HT-29 (cell line): ENCODE results near the gene FOXP3. TPM values are rescaled to one million over a fixed set of nuclear protein-coding genes. Genes with fewer than 3 reads are reported as not detected.

Experiments
- DNase-seq: peaks from one replicate; pipeline ENCODE4 v3.0.0-alpha.2; 2015; ENCODE audit warnings: low spot score
- total RNA-seq: library from RNA; depleted of rRNA; stranded (reverse); fragments of >200 nt; shearing (Covaris generic); gene quantifications from 2 replicates; pipeline ENCODE4 v1.2.3, GENCODE V29; 2014

The FOXP3 gene
- total RNA-seq, 1 experiment from 2014 or later: not detected

DNA sequence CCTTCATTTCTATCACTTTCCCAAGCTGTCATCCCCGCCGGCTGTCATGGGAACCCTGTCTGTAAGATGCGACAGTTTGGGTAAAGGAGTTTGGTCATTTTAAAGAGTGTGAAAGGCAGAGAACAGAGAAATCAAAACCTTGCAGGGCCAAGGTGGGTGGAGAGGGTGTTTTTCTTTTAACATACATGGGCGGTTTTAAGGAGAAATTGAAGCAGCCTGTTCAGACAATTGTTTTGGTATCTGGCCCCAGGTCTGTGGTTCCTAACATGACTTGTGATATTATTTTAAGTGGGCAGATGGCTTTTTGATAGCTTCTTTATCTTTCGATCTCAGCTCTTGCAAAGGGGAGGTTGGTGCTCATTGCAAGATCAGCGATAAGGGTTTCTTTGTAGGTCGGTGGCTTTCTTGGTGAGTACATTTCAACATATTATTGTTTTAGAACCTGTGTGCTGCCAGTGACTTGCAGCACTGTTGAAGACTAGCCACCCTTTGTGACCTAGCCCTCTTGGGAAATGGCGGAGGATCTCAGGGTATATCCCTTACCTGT lies 8.7 kb upstream of the FOXP3 start:
- DNase-seq: no peak

GRCh38 chrX:49272421-49272820 lies 7.9 kb upstream of the FOXP3 start:
- no peak for DNase-seq

DNA sequence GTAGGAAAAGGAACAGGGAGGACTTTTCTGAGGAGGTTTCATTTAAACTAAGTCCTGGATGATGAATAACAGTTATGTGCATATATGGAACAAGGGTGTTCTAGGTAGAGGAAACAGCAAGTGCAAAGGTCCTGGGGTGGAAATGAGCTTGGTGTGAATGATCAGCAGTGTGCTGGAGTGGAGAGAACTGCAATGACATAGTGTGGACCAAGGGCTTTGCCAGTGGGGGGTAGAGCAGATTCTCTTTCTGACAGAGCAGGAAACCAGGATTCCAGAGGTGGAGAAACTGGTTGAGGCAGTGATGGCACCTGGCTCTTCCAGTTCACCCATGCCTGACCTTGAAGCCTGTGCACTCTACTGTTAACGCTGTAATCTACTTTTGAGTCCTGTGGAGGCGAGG lies 6.8 kb upstream of the FOXP3 start:
- DNase-seq: peak; percentile 11

DNA sequence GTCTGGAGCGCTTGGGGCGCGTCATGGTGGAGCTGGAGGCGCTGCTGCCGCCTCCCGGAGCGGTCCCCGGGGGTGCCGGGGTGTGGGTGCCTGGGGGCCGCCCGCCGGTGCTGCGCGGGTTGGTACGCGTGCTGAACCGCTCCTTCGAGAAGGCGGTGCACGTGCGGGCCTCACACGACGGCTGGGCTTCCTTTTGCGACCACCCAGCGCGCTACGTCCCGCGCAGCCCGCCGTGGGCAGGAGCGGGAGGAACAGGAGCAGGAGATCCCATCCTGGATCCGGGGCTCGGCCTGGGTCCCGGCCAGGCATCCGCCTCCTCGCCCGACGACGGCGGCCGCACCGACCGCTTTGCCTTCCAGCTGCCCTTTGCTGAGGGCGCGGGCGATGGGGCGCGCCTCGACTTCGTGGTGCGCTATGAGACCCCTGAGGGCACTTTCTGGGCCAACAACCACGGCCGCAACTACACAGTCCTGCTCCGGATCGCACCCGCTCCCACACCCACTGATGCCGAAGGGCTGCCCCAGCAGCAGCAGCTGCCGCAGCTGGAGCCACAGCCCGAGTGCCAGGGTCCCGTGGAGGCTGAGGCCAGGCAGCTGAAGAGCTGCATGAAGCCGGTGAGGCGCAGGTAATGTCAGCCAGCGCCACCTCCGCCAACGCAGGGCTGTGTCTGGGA lies 5.9 kb upstream of the FOXP3 start:
- no peak for DNase-seq

GRCh38 chrX:49269767-49270248 lies 5.3 kb upstream of the FOXP3 start, which contains the start of gene PPP1R3F:
PPP1R3F (plus strand) TSS chrX:49269793; CDS start chrX:49269870, 77 bp downstream.
- no peak for DNase-seq

GRCh38 chrX:49269010-49269766 lies 4.7 kb upstream of the FOXP3 start:
- DNase-seq: peak; percentile 97

GRCh38 chrX:49268702-49269009 lies 4.1 kb upstream of the FOXP3 start:
- DNase-seq: no peak

DNA sequence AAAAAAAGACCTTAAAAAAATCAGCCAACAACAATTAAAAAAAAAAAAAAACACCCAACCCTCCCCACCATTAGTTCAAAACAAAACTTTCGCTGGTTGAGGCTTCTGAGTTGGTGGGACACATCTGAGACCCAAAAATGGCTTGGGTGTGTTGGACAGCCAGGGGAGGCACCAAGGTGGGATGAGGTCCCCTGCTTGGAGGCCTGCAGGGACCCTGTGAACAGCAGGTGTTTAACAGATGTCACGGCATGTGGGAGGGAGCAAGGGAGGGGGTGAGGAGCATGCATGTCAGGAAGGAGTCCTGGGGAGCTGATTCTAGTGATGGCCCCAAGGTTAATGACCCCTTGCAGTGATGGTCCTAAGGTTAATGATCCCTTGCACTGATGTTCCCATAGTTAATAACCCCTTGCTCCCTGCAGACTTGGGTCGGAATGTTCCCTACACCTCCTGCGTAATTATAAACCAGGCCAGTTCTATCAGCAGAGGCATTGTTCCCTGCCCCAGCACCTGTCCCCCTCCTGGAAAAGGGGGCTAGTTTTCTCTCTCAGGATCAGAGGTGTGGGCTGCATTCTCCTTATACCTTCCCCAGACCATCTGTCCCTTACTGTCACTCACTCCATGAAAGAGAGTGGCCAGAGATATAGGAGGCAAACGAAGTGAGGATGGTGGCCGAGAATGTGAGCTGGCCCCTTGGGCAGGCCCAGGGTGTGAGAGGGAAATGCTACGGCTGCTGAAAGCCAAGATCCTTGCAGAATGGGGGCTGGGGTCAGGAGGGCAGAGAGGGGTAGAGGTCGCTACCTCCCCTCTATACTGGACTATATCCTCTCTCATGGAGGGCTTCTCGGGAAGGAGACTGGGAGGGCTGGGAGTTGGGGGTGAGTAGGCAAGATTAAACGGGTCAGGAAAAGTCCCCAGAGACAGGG lies 2.3 kb upstream of the FOXP3 start:
- DNase-seq: no peak

DNA sequence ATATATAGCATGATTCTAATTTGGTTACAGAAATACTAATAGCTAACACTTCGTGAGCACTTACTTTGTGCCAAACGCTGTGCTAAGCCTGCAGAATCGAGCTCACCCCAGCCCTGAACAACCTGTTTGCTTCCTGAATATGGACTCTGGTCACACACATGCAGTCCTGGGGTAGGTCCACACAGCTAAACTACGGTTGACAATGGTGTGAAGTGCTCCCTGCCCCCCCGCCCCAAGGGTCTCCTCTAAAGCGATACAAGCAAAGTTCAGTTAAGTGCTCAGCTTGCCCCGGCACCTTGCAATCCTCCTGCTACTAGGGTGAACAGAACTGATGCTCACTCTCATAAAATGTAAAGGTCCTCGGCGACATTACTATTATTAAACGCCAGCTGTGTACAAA lies 879 bp downstream of the FOXP3 start:
- DNase-seq: no peak

GRCh38 chrX:49262603-49263002 lies 1.9 kb downstream of the FOXP3 start:
- no peak for DNase-seq

DNA sequence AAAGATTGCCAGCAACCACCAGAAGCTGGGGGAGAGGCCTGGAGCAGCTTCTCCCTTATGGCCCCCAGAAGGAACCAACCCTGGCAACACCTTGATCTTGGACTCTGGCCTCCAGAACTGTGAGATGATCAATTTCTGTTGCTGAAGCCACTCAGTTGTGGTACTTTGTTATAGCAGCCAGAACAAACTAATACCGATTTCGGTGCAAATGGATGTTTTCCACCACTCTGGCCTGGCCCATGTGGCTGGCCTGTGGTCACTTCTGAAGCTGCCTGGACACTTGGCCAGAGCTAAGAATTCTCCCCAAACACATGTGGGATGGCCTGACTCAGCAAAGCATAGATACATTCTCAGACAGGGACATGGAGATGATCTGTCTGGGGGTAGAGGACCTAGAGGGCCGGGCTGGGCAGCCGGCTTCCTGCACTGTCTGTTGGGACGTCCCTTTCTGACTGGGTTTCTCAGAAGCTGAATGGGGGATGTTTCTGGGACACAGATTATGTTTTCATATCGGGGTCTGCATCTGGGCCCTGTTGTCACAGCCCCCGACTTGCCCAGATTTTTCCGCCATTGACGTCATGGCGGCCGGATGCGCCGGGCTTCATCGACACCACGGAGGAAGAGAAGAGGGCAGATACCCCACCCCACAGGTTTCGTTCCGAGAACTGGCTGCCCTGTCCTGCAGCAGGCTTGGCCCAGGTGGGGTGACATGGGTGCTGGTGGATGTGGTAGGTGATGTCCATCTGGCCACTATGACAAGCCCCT lies 4.1 kb downstream of the FOXP3 start:
- no peak for DNase-seq

DNA sequence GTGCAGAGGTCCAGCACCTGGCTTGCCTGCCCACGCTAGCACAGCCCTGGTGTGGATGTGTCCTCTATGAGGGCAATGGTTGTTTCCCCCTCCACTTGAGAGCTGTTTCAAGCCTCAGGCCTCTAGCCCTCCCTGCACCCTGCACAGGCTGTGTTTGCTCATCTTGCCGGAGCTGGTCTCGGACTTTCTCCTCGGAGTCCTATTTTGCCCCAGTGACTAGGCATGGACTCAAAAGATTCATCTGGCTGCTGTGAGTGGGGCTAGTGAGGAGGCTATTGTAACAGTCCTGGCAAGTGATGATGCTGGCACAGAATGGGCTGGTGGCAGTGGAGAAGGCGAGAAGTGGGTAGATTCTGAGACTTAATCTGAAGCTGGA lies 5.8 kb downstream of the FOXP3 start:
- DNase-seq: no peak

DNA sequence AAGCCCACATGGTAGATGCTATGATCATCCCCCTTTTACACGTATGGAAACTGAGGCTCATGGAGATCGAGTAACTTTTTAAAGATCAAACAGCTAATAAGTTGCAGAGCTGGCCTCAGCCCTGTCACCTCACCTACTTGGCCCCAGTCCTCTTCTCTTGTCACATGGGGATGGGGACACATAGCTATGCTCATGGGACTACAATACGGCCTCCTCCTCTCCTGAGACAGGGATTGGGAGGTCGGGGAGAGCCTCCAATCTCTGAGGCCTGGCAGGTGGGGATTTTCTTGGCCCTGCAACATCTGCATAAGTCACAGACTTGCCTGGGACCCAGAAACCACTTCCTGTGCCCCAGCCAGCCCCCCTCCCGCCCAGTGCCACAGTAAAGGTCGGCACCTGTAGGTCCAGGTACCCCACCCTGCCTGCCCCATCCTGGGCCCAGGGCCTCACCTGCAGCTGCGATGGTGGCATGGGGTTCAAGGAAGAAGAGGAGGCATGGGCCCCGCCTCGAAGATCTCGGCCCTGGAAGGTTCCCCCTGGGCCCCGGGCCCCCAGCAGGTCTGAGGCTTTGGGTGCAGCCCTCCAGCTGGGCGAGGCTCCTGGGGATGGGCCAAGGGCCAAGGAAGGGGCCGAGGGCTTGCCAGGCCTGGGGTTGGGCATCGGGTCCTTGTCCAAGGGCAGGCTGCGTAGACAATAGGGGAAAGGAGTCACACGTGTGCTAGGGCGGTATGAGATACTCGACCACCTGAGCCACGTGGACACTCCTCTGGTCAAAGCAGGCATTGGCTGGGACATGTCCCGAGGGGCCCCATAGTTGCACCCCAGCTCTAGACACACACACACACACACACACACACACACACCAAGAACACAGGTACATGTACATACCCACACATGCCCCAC lies 6.4 kb downstream of the FOXP3 start:
- no peak for DNase-seq

DNA sequence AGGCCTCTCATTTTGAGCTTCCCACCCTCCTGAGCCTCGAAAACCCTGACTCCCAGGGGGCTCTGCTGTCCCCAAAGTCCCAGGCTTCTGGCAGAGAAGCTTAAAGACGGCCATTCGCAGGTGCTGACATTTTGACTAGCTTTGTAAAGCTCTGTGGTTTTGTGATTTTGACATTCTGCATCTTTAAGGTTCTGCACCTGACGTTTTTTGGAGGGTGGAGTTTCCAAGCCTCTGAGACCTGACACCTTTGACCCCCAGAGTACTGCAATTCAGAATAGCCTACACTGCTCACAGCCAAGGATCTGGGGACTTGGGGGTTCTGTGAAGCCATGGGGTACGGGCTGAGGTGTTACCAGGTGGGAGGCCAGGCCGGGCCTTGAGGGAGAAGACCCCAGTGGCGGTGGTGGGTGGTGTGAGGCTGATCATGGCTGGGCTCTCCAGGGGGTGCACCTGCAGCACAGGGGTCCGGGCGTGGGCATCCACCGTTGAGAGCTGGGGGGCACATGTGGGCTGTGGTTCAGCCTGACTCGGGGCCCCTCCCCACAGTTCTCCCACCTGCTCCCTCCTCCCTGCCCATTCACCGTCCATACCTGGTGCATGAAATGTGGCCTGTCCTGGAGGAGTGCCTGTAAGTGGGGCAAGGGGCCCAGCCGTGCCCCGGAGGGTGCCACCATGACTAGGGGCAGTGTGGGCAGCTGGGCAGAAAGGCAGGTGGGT lies 7.3 kb downstream of the FOXP3 start:
- DNase-seq: no peak

- no peak for DNase-seq
Observed at GRCh38 chrX:49256268-49256995, 8.1 kb downstream of the FOXP3 start.

GRCh38 chrX:49254639-49255038 lies 9.9 kb downstream of the FOXP3 start:
- no peak for DNase-seq

- no peak for DNase-seq
Observed at GRCh38 chrX:49251325-49251724, 13.2 kb downstream of the FOXP3 start.

- no peak for DNase-seq
Observed at GRCh38 chrX:49250578-49250977, 13.9 kb downstream of the FOXP3 start.

DNA sequence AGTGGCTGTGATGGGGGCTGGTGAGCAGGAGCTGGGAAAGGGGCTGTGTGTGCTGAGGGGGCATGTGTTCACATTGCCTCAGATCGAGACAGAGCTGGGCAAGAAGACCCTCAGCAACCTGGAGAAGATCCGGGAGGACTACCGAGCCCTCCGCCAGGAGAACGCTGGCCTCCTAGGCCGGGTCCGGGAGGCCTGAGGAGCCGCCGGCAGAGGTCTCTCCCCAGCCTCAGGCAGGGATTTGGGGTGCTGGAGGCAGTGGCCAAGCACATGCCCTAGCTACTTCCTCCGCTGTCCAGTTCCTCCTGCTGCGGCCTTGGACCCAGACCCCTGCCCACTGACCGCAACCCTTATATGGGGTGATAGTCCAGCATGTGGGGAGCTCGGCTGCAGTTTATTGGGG lies 14.4 kb downstream of the FOXP3 start:
- DNase-seq: no peak
